GM13977 (cell line): Measurements from ENCODE around the gene GDF7.

Source experiments
- DNase-seq: peaks from one replicate; pipeline ENCODE4 v3.0.0; 2012; ENCODE audit warnings: low spot score
- CTCF ChIP-seq: IDR thresholded peaks from 2 replicates; pipeline ENCODE4 v1.5.1; 2012; ENCODE audit warnings: mild to moderate bottlenecking, control low read depth; ENCODE audit not compliant: insufficient read depth; ENCODE audit errors: extremely low read depth, missing control alignments
- in situ Hi-C: fragments of 300-500 bp; cut with MboI; formaldehyde crosslinking; loops from one replicate; pipeline ENCODE4 v1.12.0; 2022; ENCODE audit warnings: low sequenced_read_pairs, low pct_unique_long_range_greater_than_20kb, mixed read lengths, inconsistent platforms; ENCODE audit not compliant: unreplicated experiment

The GDF7 gene

GRCh38 chr2:20633001-20633400, 33.9 kb upstream of the GDF7 start:
- in situ Hi-C loops, result loop anchor here (10.0 to 25.0 kb wide), 2 partner anchors 98 to 496 kb away; no protein-coding TSS in a partner anchor
- no peak for TF ChIP-seq CTCF
- DNase-seq, result peak; percentile 48

GRCh38 chr2:20633794-20634506, 33.0 kb upstream of the GDF7 start:
- no peak for TF ChIP-seq CTCF
- in situ Hi-C loops, result loop anchor here (10.0 to 25.0 kb wide), 2 partner anchors 99 to 497 kb away; no protein-coding TSS in a partner anchor
- peak; percentile 63 for DNase-seq

- DNase-seq, result no peak
- in situ Hi-C loops, result loop anchor here (10.0 to 25.0 kb wide), 2 partner anchors 100 to 497 kb away; no protein-coding TSS in a partner anchor
- no peak for TF ChIP-seq CTCF
These were observed 32.3 kb upstream of the GDF7 start for GRCh38 chr2:20634507-20635112.

GRCh38 chr2:20635113-20635510, 31.8 kb upstream of the GDF7 start:
- DNase-seq, result no peak
- TF ChIP-seq CTCF, result no peak
- in situ Hi-C loops, result loop anchor here (10.0 to 25.0 kb wide), 2 partner anchors 100 to 498 kb away; no protein-coding TSS in a partner anchor

GRCh38 chr2:20635675-20636584, 31.0 kb upstream of the GDF7 start:
- DNase-seq, result peak; percentile 89
- TF ChIP-seq CTCF, result peak; percentile 99
- in situ Hi-C loops, result loop anchor here (10.0 to 25.0 kb wide), 2 partner anchors 101 to 499 kb away; no protein-coding TSS in a partner anchor

GRCh38 chr2:20637147-20637546, 29.8 kb upstream of the GDF7 start:
- in situ Hi-C loops, result loop anchor here (10.0 to 25.0 kb wide), 2 partner anchors 102 to 500 kb away; no protein-coding TSS in a partner anchor
- no peak for TF ChIP-seq CTCF
- no peak for DNase-seq
